Subcutaneous adipose tissue (tissue), 4 donors: ENCODE results near the gene CYB5R4. TPM values are rescaled to one million over a fixed set of nuclear protein-coding genes. Genes with fewer than 3 reads are reported as not detected.

Experiments used
- total RNA-seq, 4 donors: library from RNA; depleted of rRNA; stranded (reverse); fragments of >200 nt; gene quantifications; one replicate each; pipeline ENCODE4 v1.1.0, GENCODE V29; 2016
- TF ChIP-seq, protein P1 (sequence below): fragments of 450-650 bp; IDR thresholded peaks from one replicate; pipeline ENCODE4 v1.5.1; 2016; ENCODE audit warnings: low read depth, mild to moderate bottlenecking, control low read depth, antibody characterized with exemption, moderate library complexity

CYB5R4 gene, protein sequence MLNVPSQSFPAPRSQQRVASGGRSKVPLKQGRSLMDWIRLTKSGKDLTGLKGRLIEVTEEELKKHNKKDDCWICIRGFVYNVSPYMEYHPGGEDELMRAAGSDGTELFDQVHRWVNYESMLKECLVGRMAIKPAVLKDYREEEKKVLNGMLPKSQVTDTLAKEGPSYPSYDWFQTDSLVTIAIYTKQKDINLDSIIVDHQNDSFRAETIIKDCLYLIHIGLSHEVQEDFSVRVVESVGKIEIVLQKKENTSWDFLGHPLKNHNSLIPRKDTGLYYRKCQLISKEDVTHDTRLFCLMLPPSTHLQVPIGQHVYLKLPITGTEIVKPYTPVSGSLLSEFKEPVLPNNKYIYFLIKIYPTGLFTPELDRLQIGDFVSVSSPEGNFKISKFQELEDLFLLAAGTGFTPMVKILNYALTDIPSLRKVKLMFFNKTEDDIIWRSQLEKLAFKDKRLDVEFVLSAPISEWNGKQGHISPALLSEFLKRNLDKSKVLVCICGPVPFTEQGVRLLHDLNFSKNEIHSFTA
- total RNA-seq: 10 to 100 TPM in 2 of 4 donors, 1 to 10 TPM in 2; 4.3 to 21.6 (median 10.1) TPM

DNA sequence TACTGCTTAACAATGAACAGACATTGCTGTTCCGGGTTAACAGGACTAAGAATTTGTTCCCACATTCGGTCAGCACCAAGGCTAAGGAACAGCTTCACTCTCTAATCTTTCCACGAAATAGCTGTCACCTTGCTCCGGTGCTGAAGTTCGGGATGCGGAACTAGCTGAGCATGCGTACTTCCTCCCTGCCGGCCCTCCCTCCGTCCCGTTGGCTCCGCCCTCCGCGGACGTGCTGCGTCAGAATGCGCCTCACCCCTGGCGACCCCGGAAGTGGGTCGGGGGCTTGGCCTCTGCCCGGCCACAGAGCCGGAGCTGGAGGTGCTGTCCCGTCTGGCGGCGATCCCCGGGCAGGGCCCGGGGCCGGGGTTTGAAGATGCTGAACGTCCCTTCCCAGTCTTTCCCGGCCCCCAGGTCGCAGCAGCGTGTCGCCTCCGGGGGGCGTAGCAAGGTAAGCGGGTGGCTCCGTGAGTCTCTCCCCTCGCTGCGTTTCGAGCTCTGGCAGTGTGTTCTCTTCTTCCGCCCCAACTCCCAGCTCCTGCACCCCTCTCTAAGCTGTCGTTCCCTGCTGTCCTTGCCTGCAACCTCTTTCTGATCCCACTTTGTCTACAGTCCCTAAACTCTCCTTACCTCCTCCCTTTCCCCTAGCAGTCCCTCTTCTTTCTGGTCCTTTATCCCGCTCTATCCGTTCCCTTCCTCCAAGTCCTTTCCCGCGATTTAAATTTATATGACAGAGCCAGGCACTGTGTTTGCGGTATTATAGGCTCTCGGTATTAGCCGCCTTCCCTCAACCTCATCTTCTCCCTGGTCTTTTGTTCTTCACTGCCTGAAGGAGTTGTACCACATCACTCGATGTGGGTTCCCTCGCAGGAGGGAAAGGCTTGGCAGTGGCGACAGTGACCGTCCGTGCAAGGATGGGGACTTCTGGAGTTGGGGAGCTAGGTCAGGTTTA, at the start of gene CYB5R4:
Gene CYB5R4 (plus strand): TSS at position 280 of the 949 bp plus-strand sequence. CDS start 94 bp downstream, at position 374.
- TF ChIP-seq, protein P1, sequence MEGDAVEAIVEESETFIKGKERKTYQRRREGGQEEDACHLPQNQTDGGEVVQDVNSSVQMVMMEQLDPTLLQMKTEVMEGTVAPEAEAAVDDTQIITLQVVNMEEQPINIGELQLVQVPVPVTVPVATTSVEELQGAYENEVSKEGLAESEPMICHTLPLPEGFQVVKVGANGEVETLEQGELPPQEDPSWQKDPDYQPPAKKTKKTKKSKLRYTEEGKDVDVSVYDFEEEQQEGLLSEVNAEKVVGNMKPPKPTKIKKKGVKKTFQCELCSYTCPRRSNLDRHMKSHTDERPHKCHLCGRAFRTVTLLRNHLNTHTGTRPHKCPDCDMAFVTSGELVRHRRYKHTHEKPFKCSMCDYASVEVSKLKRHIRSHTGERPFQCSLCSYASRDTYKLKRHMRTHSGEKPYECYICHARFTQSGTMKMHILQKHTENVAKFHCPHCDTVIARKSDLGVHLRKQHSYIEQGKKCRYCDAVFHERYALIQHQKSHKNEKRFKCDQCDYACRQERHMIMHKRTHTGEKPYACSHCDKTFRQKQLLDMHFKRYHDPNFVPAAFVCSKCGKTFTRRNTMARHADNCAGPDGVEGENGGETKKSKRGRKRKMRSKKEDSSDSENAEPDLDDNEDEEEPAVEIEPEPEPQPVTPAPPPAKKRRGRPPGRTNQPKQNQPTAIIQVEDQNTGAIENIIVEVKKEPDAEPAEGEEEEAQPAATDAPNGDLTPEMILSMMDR: no peak

DNA sequence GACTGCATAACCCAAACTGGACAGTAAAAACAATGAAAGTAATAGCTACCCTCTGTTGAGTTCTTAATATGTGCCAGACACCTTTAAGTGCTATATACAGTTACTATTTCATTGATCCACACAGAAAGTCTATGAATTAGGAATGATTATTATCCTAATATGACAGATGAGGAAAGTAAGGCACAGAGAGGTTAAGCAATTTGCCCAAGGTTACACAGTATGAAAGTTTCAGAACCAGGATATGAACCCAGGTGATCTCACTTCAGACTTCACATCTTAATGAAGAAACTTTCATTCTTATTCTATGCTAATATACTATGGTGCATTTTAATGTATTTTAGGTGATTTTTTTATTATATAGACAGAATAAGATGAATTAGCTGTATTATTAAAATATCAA, 46.9 kb upstream of the CYB5R4 start:
- TF ChIP-seq, protein P1: no peak

DNA sequence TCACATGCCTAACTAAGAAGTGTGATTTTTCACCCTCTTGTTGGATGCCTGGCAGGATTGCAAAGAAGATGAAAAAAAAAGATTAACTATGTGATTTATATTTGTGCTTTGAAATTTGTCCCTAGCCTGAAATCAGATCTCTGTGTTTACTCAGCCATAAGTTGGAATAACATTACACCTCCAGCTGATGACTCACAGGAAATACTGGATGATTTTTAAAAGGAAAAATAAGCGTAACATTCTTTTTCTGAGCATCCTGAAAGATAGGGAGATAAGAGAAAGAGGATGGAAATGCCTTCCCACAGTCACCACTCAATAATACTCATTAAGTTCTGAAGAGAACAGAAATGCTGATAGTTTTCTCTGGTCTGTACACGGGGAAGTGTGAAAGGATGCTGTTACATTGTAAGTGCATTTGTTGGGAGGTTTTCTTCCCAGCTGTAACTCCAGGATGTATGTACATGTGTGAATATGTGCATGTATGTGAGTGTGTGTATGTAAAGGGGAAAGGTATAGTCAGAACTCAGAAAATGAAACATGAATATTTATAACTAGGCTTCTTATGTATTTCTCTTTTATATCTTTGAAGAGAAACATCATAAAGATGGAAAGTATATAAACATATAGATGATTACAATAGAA, 43.7 kb upstream of the CYB5R4 start:
- TF ChIP-seq, protein P1: no peak

DNA sequence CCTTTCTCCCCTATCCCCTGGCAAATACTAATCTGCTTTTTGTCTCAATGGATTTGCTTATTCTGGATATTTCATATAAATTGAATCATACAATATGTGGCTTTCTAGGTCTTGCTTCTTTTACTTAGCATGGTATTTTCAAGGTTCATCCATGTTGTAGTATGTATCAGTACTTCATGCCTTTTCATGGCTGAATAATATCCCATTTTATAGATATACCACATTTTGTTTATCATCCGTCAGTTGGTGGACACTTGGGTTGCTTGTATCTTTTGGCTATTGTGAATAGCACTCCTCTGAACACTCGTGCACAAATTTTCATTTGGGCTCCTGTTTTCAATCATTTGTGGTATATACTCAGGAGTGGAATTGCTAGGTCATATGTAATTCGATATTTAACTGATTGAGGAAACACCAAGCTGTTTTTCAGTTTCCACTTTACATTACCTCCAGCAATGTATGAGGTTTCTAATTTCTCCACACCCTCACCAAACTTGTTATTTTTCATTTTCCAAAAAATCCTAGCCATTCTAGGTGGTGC, 36.8 kb upstream of the CYB5R4 start:
- TF ChIP-seq, protein P1: no peak

DNA sequence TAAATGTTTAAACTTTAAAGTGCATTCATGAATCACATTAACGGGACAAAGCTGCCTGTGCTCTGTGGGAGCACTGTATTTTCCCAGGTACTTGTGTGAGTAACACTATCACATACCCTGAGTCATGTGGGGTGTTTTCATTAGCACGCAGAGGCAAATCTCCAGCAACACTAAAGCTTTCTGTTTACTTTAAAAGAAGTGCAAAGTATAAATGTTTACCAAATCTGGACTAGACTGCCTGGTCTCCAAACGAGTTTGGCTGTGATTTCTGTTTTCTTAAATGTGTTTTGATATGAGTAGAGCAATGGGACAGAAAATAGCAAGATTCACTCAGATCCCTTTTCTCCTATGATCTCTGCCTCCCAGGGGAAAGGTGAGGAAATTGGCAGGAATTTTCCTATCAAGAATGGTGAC, 35.1 kb upstream of the CYB5R4 start:
- TF ChIP-seq, protein P1: no peak

DNA sequence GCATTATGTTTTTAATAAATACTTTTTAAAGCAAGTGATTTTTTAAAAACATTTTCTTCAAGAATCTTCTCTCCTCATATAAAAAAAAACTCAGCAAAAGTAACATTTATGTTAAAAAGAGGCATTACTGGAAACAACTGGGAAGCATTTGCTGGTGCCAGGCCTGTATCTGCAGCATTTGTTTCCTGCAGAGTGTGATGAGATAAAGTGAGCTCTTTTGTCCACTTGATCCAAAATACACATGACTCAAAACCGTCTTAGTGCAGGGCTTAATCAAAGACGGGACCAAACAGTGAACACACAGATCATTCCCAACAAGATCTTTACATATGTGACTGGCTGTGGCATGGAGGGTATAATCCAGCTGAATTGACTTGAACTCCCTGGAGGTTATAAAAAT, 34.7 kb upstream of the CYB5R4 start:
- TF ChIP-seq, protein P1: no peak
